ENCODE results near the gene CGB5.
"Not testable (repeated sequence)": the region's sequence is repeated elsewhere in the genome, so short reads cannot be mapped to it uniquely, and the experiment has no call there.

Gene CGB5

DNA sequence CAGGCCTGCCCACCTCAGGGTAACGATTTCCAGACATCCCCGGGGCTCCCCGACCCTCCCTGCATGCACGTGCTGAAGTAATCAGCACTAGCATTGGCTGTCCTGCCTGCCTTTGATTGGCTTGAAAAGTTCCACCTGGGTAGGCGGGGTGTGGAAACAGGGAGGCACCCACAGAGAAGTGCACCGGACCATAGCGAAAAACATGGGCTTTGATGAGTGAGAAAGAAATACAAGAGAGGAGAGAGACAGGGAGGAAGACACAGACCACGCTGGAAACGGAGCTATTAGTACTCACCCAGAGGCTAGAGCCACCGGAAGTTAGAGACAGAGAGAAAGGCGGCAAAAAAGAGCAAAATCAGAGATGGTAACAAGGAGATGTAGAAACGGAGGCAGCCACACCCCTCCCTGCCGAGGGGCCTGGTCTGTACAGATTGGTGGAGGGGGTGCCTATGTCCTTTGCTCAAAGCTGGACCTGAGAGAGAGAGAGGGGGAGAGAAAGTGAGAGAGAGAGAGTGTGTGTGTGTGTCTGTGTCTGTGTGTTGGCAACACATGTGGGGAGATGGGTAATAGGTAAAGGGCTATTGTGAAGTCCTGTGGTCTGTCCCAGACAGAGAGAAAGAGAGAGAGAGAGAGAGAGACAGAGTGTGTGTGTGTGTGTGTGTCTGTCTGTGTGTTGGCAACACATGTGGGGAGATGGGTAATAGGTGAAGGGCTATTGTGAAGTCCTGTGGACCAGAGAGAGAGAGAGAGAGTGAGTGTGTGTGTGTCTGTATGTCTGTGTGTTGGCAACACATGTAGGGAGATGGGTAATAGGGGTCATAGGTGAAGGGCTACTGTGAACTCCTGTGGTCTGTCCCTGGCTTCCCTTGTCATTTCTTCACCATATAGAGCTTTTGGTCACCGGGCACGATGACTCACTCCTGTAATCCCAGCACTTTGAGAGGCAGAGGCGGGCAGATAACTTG is 22.4 kb upstream of the CGB5 start:
- Histone ChIP-seq H3K36me3 (ENCODE audit: control insufficient read depth, insufficient read depth, low read length) (no peaks in the 10 kb centered on the region), H3K9me3 (ENCODE audit: control insufficient read depth, low read length) (no peaks in the 10 kb centered on the region), H3K27ac (ENCODE audit: insufficient read depth, low read depth, low read length, poor library complexity, severe bottlenecking) (no peak overlapping the region), H3K4me3 (ENCODE audit: insufficient read depth, low read depth, low read length) (no peak overlapping the region), H3K4me1 (ENCODE audit: control insufficient read depth, insufficient read depth, low read length) (no peaks in the 10 kb centered on the region), H3K27me3 (ENCODE audit: control insufficient read depth, insufficient read depth, low read length, poor library complexity, severe bottlenecking) (peaks cover 29% of the 10 kb centered on the region)
- 67 to 68% methylated on average over 16 of the region's 16 CpGs for WGBS, 2 experiments

DNA sequence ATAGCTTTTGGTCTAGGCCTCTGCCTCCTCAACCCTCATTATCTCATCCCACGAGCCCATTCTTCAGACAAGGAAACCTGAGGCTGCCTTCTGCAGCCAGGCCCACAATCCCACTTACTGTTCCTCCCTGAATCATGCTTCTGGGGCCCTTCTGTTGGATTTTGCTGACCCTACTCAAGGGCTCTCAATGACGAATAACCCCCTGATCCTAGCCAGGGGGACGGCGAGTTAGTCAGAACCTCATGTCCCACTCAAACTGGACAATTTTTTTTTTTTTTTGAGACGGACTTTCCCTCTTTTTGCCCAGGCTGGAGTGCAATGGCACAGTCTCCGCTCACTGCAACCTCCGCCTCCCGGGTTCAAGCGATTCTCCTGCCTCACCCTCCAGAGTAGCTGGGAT is 21.5 kb upstream of the CGB5 start:
- no peaks in the 10 kb centered on the region for H3K4me1 ChIP-seq (ENCODE audit: control insufficient read depth, insufficient read depth, low read length)
- H3K4me3 ChIP-seq (ENCODE audit: insufficient read depth, low read depth, low read length) = no peak overlapping the region
- no peaks in the 10 kb centered on the region for H3K36me3 ChIP-seq (ENCODE audit: control insufficient read depth, insufficient read depth, low read length)
- WGBS, 2 experiments = 89 to 92% methylated on average over 9 of the region's 9 CpGs
- H3K9me3 ChIP-seq (ENCODE audit: control insufficient read depth, low read length) = no peaks in the 10 kb centered on the region
- peaks cover 29% of the 10 kb centered on the region for H3K27me3 ChIP-seq (ENCODE audit: control insufficient read depth, insufficient read depth, low read length, poor library complexity, severe bottlenecking)
- no peak overlapping the region for H3K27ac ChIP-seq (ENCODE audit: insufficient read depth, low read depth, low read length, poor library complexity, severe bottlenecking)

DNA sequence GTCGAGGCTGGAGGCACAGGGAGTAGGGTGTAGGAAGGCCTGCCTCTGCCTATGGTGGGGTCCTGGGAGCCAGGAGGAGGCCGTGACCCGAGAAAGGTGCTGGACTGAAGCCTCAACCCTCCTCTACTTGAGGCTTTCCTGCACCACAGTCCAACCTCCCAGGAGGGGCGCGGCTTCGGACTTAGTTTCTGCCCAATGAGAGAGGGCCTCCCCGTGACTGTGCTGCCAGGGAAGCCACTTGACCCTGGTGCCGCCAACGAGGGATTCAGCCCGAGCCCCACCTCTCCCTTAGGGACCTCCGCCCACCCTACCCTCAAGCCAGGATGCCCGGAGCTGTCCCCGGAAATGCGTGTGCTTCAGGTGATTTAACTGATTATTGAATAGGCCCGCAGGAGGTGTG is 19.4 kb upstream of the CGB5 start, which contains the start of gene CGB3:
CGB3 (minus strand) TSS at position 101 of the 400 bp plus-strand sequence. CDS start 362 bp downstream, outside the sequence.
- not testable (repeated sequence) for H3K4me1 ChIP-seq (ENCODE audit: control insufficient read depth, insufficient read depth, low read length); H3K9me3 ChIP-seq (ENCODE audit: control insufficient read depth, low read length); H3K27ac ChIP-seq (ENCODE audit: insufficient read depth, low read depth, low read length, poor library complexity, severe bottlenecking); H3K4me3 ChIP-seq (ENCODE audit: insufficient read depth, low read depth, low read length); H3K36me3 ChIP-seq (ENCODE audit: control insufficient read depth, insufficient read depth, low read length); H3K27me3 ChIP-seq (ENCODE audit: control insufficient read depth, insufficient read depth, low read length, poor library complexity, severe bottlenecking)
- 74 to 79% methylated on average over 12 to 13 of the region's 15 CpGs for WGBS, 2 experiments

GRCh38 chr19:49025088-49025487 is 18.6 kb upstream of the CGB5 start:
- not testable (repeated sequence) for H3K27me3 ChIP-seq (ENCODE audit: control insufficient read depth, insufficient read depth, low read length, poor library complexity, severe bottlenecking); H3K27ac ChIP-seq (ENCODE audit: insufficient read depth, low read depth, low read length, poor library complexity, severe bottlenecking)
- 100% methylated on average over 1 of the region's 6 CpGs; no CpG with 5 or more reads in 1 of the 2 experiments for WGBS, 2 experiments

GRCh38 chr19:49025599-49025998 is 18.0 kb upstream of the CGB5 start:
- H3K27me3 ChIP-seq (ENCODE audit: control insufficient read depth, insufficient read depth, low read length, poor library complexity, severe bottlenecking); H3K9me3 ChIP-seq (ENCODE audit: control insufficient read depth, low read length); H3K4me1 ChIP-seq (ENCODE audit: control insufficient read depth, insufficient read depth, low read length); H3K4me3 ChIP-seq (ENCODE audit: insufficient read depth, low read depth, low read length); H3K27ac ChIP-seq (ENCODE audit: insufficient read depth, low read depth, low read length, poor library complexity, severe bottlenecking); H3K36me3 ChIP-seq (ENCODE audit: control insufficient read depth, insufficient read depth, low read length): not testable (repeated sequence)
- WGBS, 2 experiments = 88% methylated on average over 23 of the region's 23 CpGs

More at GRCh38 chr19:49025088-49025487, 18.6 kb upstream of the CGB5 start:
- not testable (repeated sequence) for H3K9me3 ChIP-seq (ENCODE audit: control insufficient read depth, low read length); H3K4me1 ChIP-seq (ENCODE audit: control insufficient read depth, insufficient read depth, low read length); H3K4me3 ChIP-seq (ENCODE audit: insufficient read depth, low read depth, low read length); H3K36me3 ChIP-seq (ENCODE audit: control insufficient read depth, insufficient read depth, low read length)

- H3K4me3 ChIP-seq (ENCODE audit: insufficient read depth, low read depth, low read length); H3K36me3 ChIP-seq (ENCODE audit: control insufficient read depth, insufficient read depth, low read length); H3K4me1 ChIP-seq (ENCODE audit: control insufficient read depth, insufficient read depth, low read length); H3K27me3 ChIP-seq (ENCODE audit: control insufficient read depth, insufficient read depth, low read length, poor library complexity, severe bottlenecking); H3K27ac ChIP-seq (ENCODE audit: insufficient read depth, low read depth, low read length, poor library complexity, severe bottlenecking); H3K9me3 ChIP-seq (ENCODE audit: control insufficient read depth, low read length): not testable (repeated sequence)
- WGBS, 2 experiments = 85 to 88% methylated on average over 8 of the region's 9 CpGs
Observed at GRCh38 chr19:49028686-49029085, 15.0 kb upstream of the CGB5 start.

- H3K36me3 ChIP-seq (ENCODE audit: control insufficient read depth, insufficient read depth, low read length); H3K27ac ChIP-seq (ENCODE audit: insufficient read depth, low read depth, low read length, poor library complexity, severe bottlenecking); H3K9me3 ChIP-seq (ENCODE audit: control insufficient read depth, low read length); H3K4me3 ChIP-seq (ENCODE audit: insufficient read depth, low read depth, low read length); H3K27me3 ChIP-seq (ENCODE audit: control insufficient read depth, insufficient read depth, low read length, poor library complexity, severe bottlenecking); H3K4me1 ChIP-seq (ENCODE audit: control insufficient read depth, insufficient read depth, low read length): not testable (repeated sequence)
- WGBS, 2 experiments = 85 to 88% methylated on average over 14 of the region's 14 CpGs
Observed at GRCh38 chr19:49029749-49030148, 13.9 kb upstream of the CGB5 start.

GRCh38 chr19:49030323-49030722 is 13.3 kb upstream of the CGB5 start:
- 97 to 98% methylated on average over 4 of the region's 8 CpGs for WGBS, 2 experiments
- H3K9me3 ChIP-seq (ENCODE audit: control insufficient read depth, low read length); H3K27ac ChIP-seq (ENCODE audit: insufficient read depth, low read depth, low read length, poor library complexity, severe bottlenecking); H3K4me1 ChIP-seq (ENCODE audit: control insufficient read depth, insufficient read depth, low read length); H3K36me3 ChIP-seq (ENCODE audit: control insufficient read depth, insufficient read depth, low read length); H3K27me3 ChIP-seq (ENCODE audit: control insufficient read depth, insufficient read depth, low read length, poor library complexity, severe bottlenecking); H3K4me3 ChIP-seq (ENCODE audit: insufficient read depth, low read depth, low read length): not testable (repeated sequence)

DNA sequence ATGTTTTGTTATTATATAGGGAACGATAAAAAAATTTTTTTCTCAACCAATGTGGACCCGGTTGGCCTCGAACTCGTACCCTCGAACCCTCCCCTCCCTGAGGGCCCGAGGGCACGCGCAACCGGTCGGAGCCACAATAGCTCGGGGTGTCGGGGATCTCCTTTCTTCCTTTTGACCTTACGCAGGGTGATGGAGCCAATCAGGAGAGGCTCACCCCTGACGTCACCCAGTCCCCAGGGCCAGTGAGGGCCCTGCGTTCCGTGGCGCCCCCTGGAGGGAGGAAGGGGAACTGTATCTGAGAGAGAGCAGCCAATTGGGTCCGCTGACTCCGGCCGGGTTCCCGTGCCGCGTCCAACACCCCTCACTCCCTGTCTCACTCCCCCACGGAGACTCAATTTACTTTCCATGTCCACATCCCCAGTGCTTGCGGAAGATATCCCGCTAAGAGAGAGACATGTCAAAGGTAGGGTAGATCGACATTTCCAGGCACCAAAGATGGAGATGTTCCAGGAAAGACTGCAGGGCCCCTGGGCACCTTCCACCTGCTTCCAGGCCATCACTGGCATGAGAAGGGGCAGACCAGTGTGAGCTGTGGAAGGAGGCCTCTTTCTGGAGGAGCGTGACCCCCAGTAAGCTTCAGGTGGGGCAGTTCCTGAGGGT is 11.9 kb upstream of the CGB5 start, which contains the start of gene CGB2:
CGB2 (plus strand) TSS at position 249 of the 660 bp plus-strand sequence; CDS start at position 455, 206 bp downstream.
- not testable (repeated sequence) for H3K36me3 ChIP-seq (ENCODE audit: control insufficient read depth, insufficient read depth, low read length); H3K4me1 ChIP-seq (ENCODE audit: control insufficient read depth, insufficient read depth, low read length); H3K9me3 ChIP-seq (ENCODE audit: control insufficient read depth, low read length); H3K27ac ChIP-seq (ENCODE audit: insufficient read depth, low read depth, low read length, poor library complexity, severe bottlenecking); H3K4me3 ChIP-seq (ENCODE audit: insufficient read depth, low read depth, low read length); H3K27me3 ChIP-seq (ENCODE audit: control insufficient read depth, insufficient read depth, low read length, poor library complexity, severe bottlenecking)
- 77 to 78% methylated on average over 28 of the region's 28 CpGs for WGBS, 2 experiments

- not testable (repeated sequence) for H3K27me3 ChIP-seq (ENCODE audit: control insufficient read depth, insufficient read depth, low read length, poor library complexity, severe bottlenecking); H3K36me3 ChIP-seq (ENCODE audit: control insufficient read depth, insufficient read depth, low read length); H3K9me3 ChIP-seq (ENCODE audit: control insufficient read depth, low read length); H3K4me1 ChIP-seq (ENCODE audit: control insufficient read depth, insufficient read depth, low read length); H3K4me3 ChIP-seq (ENCODE audit: insufficient read depth, low read depth, low read length); H3K27ac ChIP-seq (ENCODE audit: insufficient read depth, low read depth, low read length, poor library complexity, severe bottlenecking)
- WGBS, 2 experiments = 56 to 61% methylated on average over 16 of the region's 18 CpGs
Observed at GRCh38 chr19:49036815-49037214, 6.8 kb upstream of the CGB5 start, which contains the start of gene CGB1. TSS of gene CGB1 (minus strand) at chr19:49036895. CDS start at chr19:49036711, 184 bp downstream.
